NCI-H446 (cell line): ENCODE measurements around the gene OSBPL8.

ENCODE experiments used
- DNase-seq, 2 experiments: peaks; one replicate each; lab custom pipeline; 2025; lab: John Stamatoyannopoulos, UW

Gene OSBPL8

DNA sequence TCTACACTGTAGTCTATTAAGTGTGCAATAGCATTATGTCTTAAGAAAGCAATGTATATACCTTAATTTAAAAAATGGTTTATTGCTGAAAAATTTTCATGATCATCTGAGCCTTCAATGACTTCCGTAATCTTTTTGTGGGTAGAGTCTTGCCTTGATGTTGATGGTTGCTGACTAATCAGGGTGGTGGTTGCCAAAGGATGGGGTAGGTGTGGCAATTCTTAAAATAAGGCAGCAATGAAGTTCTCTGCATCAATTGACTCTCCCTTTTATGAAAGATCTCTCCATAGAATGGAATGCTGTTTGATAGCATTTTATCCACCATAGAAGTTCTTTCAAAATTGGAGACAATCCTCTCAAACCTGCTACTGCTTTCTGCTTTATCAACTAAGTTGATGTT is 252.5 kb downstream of the OSBPL8 start:
- no peak for DNase-seq

DNA sequence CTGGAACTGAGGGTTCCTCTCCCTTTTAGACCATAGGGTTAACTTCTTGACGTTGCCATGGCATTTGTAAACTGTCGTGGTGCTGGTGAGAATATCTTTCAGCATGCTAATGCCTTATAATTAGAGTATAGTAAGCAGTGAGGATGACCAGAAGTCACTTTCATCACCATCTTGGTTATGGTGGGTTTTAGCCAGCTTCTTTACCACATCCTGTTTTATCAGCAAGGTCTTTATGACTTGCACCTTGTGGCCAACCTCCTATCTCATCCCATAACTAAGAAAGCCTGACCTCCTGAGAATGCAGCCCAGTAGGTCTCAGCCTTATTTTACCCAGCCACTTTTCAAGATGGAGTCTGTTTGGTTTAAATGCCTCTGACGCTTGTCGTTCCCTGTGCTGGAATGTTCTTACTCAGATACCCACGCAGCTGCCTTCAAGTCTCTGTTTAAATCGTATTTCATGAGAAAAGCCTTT is 255.5 kb downstream of the OSBPL8 start:
- DNase-seq, result no peak

DNA sequence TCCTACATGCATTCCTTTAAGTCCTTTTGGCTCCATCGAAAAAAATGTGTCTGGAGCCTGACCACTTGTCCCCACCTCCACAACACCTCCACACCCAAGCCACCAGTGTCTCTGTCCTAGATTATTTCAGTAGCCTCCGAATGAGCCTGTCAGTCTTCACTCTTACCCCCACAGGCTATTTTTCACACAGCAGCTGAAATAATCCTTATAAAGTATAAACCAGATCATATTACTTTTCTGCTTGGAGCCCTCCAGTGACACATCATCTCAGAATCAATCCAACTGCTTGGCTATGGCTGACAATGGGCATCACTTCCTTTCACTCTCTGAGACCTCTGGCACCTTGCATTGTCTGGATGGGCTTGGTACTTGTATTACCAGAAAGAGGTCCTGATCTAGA is 256.2 kb downstream of the OSBPL8 start:
- DNase-seq, result no peak
